Measurements from ENCODE around the gene TTYH3. TPM values are rescaled to one million over a fixed set of nuclear protein-coding genes. Genes with fewer than 3 reads are reported as not detected.

TTYH3 gene
- total RNA-seq, 1 donor from 2014 or later: 250 TPM

DNA sequence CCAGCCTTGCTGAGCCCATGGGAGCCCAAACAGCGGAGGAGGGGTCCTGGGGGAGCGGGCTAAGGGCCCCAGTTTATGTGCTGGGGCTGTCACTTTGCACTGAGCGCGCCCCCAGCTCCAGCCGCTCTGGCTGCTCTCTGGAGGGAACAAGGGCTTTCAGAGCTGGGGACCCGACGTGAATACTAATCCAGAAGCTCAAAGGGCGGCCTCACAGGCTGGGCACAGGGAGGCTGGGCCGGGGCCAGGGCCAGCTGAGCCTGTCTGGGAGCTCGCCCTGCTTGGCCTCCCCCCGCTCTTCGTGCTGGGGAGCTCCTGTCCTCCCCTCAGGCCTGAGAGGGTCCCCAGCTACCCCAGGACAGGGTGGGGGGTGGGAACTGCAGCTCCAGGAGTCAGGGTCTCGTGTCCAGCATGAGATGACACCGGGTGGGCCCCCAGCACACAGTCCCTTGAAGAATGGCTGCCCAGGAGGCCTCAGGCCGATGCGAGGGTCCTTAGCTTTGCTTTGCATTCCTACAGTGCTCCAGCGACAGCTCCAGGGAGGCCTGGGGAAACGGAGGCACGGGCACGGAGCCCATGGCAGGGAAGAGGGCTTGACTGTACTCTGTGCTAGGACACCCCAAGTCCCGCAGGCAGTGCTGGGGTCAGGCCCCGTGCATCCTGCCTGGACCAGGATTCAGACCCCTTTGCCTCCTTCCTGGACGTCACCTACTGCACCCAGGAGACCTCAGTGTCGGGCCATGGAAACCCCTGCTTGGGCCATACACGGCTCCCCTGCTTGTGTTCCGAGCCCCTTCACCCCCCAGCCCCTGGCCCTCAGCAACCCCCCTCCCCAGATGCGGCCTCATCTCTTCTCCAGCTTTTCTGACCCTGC lies 50.4 kb downstream of the TTYH3 start:
- Mint-ChIP-seq H3K36me3 (ENCODE audit: low read depth, unreplicated experiment) (peaks cover 4% of the 10 kb centered on the region), H3K4me3 (ENCODE audit: unreplicated experiment) (no peak overlapping the region), H3K4me1 (ENCODE audit: unreplicated experiment) (no peaks in the 10 kb centered on the region), H3K9me3 (ENCODE audit: unreplicated experiment) (no peaks in the 10 kb centered on the region), H3K27me3 (ENCODE audit: unreplicated experiment) (peaks cover 8% of the 10 kb centered on the region), H3K27ac (ENCODE audit: unreplicated experiment) (no peak overlapping the region)
- TF ChIP-seq, protein P1, sequence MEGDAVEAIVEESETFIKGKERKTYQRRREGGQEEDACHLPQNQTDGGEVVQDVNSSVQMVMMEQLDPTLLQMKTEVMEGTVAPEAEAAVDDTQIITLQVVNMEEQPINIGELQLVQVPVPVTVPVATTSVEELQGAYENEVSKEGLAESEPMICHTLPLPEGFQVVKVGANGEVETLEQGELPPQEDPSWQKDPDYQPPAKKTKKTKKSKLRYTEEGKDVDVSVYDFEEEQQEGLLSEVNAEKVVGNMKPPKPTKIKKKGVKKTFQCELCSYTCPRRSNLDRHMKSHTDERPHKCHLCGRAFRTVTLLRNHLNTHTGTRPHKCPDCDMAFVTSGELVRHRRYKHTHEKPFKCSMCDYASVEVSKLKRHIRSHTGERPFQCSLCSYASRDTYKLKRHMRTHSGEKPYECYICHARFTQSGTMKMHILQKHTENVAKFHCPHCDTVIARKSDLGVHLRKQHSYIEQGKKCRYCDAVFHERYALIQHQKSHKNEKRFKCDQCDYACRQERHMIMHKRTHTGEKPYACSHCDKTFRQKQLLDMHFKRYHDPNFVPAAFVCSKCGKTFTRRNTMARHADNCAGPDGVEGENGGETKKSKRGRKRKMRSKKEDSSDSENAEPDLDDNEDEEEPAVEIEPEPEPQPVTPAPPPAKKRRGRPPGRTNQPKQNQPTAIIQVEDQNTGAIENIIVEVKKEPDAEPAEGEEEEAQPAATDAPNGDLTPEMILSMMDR (IDR thresholded peaks at IDR 0.05; ENCODE audit: unreplicated experiment): no peak
- DNase-seq (ENCODE audit: low spot score): no peak

DNA sequence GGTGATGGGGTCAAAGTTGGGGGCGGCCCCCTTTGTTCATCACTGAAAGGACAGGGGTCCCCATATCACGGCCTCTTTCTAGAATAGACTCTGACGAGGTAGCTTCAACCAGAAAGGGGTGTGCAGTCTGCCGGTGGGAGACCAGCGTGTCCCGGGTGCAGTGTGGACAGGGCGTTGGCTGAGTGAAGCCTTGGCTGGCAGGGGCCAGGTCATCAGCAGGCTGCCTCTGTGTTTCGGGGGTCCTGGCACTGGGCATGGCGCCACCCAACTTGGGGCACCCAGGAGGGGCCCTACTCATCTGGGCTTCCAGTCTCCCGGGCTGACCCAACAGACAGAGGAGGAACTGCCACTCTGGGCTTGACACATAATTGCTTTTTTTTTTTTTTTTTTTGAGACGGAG lies 52.7 kb downstream of the TTYH3 start:
- Mint-ChIP-seq H3K27me3 (ENCODE audit: unreplicated experiment) (peaks cover 14% of the 10 kb centered on the region), H3K27ac (ENCODE audit: unreplicated experiment) (no peak overlapping the region), H3K4me3 (ENCODE audit: unreplicated experiment) (no peak overlapping the region), H3K9me3 (ENCODE audit: unreplicated experiment) (no peaks in the 10 kb centered on the region), H3K4me1 (ENCODE audit: unreplicated experiment) (peaks cover 2% of the 10 kb centered on the region), H3K36me3 (ENCODE audit: low read depth, unreplicated experiment) (peaks cover 4% of the 10 kb centered on the region)
- TF ChIP-seq, protein P1 (IDR thresholded peaks at IDR 0.05; ENCODE audit: unreplicated experiment): no peak
- DNase-seq (ENCODE audit: low spot score): no peak

DNA sequence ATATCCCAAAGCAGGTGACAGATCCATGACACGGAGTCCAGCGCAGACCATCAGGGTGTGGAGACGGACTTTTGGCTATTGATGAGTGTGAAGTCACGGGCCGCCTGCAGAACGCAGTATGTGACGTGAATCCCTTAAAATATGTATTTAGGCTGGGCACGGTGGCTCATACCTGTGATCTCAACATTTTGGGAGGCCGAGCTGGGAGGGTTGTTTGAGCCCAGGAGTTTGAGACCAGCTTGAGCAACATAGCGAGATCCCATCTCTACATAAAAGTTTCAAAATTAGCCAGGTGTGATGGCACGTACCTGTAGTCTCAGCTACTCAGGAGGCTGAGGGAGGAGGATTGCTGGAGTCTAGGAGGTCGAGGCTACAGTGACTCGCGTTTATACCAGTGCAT lies 54.3 kb downstream of the TTYH3 start:
- H3K36me3 Mint-ChIP-seq (ENCODE audit: low read depth, unreplicated experiment): peaks cover 4% of the 10 kb centered on the region
- no peak for DNase-seq (ENCODE audit: low spot score)
- peaks cover 15% of the 10 kb centered on the region for H3K27me3 Mint-ChIP-seq (ENCODE audit: unreplicated experiment)
- TF ChIP-seq, protein P1 (IDR thresholded peaks at IDR 0.05; ENCODE audit: unreplicated experiment): no peak
- H3K9me3 Mint-ChIP-seq (ENCODE audit: unreplicated experiment): no peaks in the 10 kb centered on the region
- no peak overlapping the region for H3K27ac Mint-ChIP-seq (ENCODE audit: unreplicated experiment)
- H3K4me1 Mint-ChIP-seq (ENCODE audit: unreplicated experiment): peaks cover 11% of the 10 kb centered on the region
- no peak overlapping the region for H3K4me3 Mint-ChIP-seq (ENCODE audit: unreplicated experiment)

DNA sequence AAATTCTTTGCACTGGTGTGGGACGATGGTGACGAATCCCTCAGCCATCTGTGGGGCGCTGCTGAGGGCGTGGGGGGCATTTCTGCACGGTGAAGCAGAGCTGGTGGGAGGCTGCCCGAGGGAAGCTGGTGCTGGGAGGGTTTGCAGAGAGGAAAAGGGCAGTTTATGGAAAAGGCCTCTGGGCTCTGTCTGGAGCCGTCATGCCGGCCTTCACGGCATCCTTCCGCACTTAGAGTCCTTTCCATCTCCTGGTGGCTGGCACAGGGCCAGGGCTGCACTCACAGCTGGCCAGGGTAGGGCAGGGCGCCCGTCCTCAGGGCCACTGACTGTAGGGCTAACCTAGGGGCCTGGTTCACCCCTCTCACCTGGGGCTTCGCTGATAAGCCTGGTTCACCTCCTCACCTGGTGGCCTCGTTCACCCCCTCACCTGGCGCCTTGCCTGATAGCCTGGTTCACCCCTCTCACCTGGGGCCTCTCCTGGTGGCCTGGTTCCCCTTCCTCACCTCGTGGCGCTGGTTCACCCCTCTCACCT lies 55.6 kb downstream of the TTYH3 start:
- peaks cover 16% of the 10 kb centered on the region for H3K27me3 Mint-ChIP-seq (ENCODE audit: unreplicated experiment)
- no peak overlapping the region for H3K27ac Mint-ChIP-seq (ENCODE audit: unreplicated experiment)
- H3K4me3 Mint-ChIP-seq (ENCODE audit: unreplicated experiment): no peak overlapping the region
- TF ChIP-seq, protein P1 (IDR thresholded peaks at IDR 0.05; ENCODE audit: unreplicated experiment): no peak
- H3K4me1 Mint-ChIP-seq (ENCODE audit: unreplicated experiment): peaks cover 11% of the 10 kb centered on the region
- no peak for DNase-seq (ENCODE audit: low spot score)
- peaks cover 4% of the 10 kb centered on the region for H3K36me3 Mint-ChIP-seq (ENCODE audit: low read depth, unreplicated experiment)
- H3K9me3 Mint-ChIP-seq (ENCODE audit: unreplicated experiment): no peaks in the 10 kb centered on the region

DNA sequence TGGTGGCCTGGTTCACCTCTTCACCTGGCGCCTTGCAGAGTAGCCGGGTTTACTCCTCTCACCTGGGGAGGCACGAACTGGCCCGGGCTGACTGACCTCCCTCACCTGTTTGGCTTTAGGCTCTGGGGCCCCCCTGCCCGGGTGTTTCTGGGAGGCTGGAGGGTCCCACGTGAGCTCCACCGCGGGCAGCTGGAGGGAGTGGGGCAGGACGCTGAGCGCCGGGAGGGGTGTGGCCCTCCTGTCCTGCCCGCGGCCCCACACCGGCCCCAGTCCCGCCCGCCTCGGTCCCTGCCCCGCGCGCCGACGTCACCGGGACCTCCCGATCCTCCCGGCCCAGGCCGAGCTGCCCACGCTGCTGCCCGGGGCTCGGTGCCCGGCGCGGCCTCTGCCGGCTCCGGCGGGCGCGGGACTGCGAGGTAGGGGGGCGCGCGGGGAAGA lies 56.1 kb downstream of the TTYH3 start, which contains the start of gene AMZ1:
AMZ1 (plus strand) TSS at position 322 of the 438 bp plus-strand sequence. CDS start 12,250 bp downstream, outside the sequence.
- peaks cover 11% of the 10 kb centered on the region for H3K4me1 Mint-ChIP-seq (ENCODE audit: unreplicated experiment)
- H3K27ac Mint-ChIP-seq (ENCODE audit: unreplicated experiment): no peak within 1 kb of the TSS
- no peak within 1 kb of the TSS for H3K4me3 Mint-ChIP-seq (ENCODE audit: unreplicated experiment)
- peaks cover 4% of the 10 kb centered on the region for H3K36me3 Mint-ChIP-seq (ENCODE audit: low read depth, unreplicated experiment)
- TF ChIP-seq, protein P1 (IDR thresholded peaks at IDR 0.05; ENCODE audit: unreplicated experiment): no peak
- H3K9me3 Mint-ChIP-seq (ENCODE audit: unreplicated experiment): no peaks in the 10 kb centered on the region
- DNase-seq (ENCODE audit: low spot score): no peak
- H3K27me3 Mint-ChIP-seq (ENCODE audit: unreplicated experiment): peaks cover 16% of the 10 kb centered on the region

All from endothelial cell (in vitro differentiated cells).